ENCODE results near the gene KMT2D. TPM values are rescaled to one million over a fixed set of nuclear protein-coding genes. Genes with fewer than 3 reads are reported as not detected.

Gene KMT2D
- total RNA-seq, 4 donors from 2014 or later: 29.4 to 67.9 (median 47.9) TPM

GRCh38 chr12:49050507-49051372 lies 9.9 kb downstream of the KMT2D start:
- Histone ChIP-seq H3K9me3 (no peaks in the 10 kb centered on the region), H3K27ac (no peak overlapping the region), H3K4me1 (peaks cover 7 to 32% (median 8%) of the 10 kb centered on the region in 3 donors), H3K4me3 (no peak overlapping the region), H3K27me3 (no peaks in the 10 kb centered on the region), H3K36me3 (peaks cover 64 to 96% (median 86%) of the 10 kb centered on the region in 3 donors)
- TF ChIP-seq CTCF (IDR thresholded peaks at IDR 0.05) (no peak), POLR2A (IDR thresholded peaks at IDR 0.05) (no peak)
- DNase-seq: no peak
- intact Hi-C loops (cut with DNase I): no loop called here
- 84 to 97% methylated on average over 8 to 10 of the region's 13 CpGs for WGBS, 2 donors

GRCh38 chr12:49049566-49050224 lies 10.9 kb downstream of the KMT2D start:
- intact Hi-C loops (cut with DNase I): no loop called here
- Histone ChIP-seq H3K36me3 (peaks cover 70 to 100% (median 93%) of the 10 kb centered on the region in 3 donors), H3K27ac (no peak overlapping the region), H3K4me3 (no peak overlapping the region), H3K4me1 (peaks cover 0 to 21% (median 0%) of the 10 kb centered on the region in 3 donors), H3K9me3 (no peaks in the 10 kb centered on the region), H3K27me3 (no peaks in the 10 kb centered on the region)
- no peak for DNase-seq
- no peak for TF ChIP-seq POLR2A (IDR thresholded peaks at IDR 0.05)
- TF ChIP-seq CTCF (IDR thresholded peaks at IDR 0.05): no peak
- 71 to 74% methylated on average over 8 to 10 of the region's 20 CpGs for WGBS, 2 donors

- H3K36me3 ChIP-seq: peaks cover 71 to 100% (median 93%) of the 10 kb centered on the region in 3 donors
- TF ChIP-seq POLR2A (IDR thresholded peaks at IDR 0.05): no peak
- TF ChIP-seq CTCF (IDR thresholded peaks at IDR 0.05): no peak
- 87 to 93% methylated on average over 10 of the region's 10 CpGs for WGBS, 2 donors
- no peak for DNase-seq
- no peak overlapping the region for H3K4me3 ChIP-seq
- H3K27ac ChIP-seq: no peak overlapping the region
- peaks cover 0 to 14% (median 0%) of the 10 kb centered on the region in 3 donors for H3K4me1 ChIP-seq
- H3K9me3 ChIP-seq: no peaks in the 10 kb centered on the region
- intact Hi-C loops (cut with DNase I): no loop called here
- H3K27me3 ChIP-seq: no peaks in the 10 kb centered on the region
Observed at GRCh38 chr12:49048953-49049352, 11.6 kb downstream of the KMT2D start.

GRCh38 chr12:49046129-49046895 lies 14.3 kb downstream of the KMT2D start:
- Histone ChIP-seq H3K9me3 (no peaks in the 10 kb centered on the region), H3K4me1 (no peaks in the 10 kb centered on the region), H3K27me3 (no peaks in the 10 kb centered on the region), H3K27ac (no peak overlapping the region), H3K4me3 (no peak overlapping the region), H3K36me3 (peaks cover 67 to 100% (median 95%) of the 10 kb centered on the region in 3 donors)
- TF ChIP-seq POLR2A (IDR thresholded peaks at IDR 0.05) (no peak), CTCF (IDR thresholded peaks at IDR 0.05) (no peak)
- intact Hi-C loops (cut with DNase I): no loop called here
- DNase-seq: no peak
- 94 to 97% methylated on average over 5 to 6 of the region's 12 CpGs for WGBS, 2 donors
